ENCODE data around the gene CCR2. TPM values are rescaled to one million over a fixed set of nuclear protein-coding genes. Genes with fewer than 3 reads are reported as not detected.

The CCR2 gene
- total and polyA plus RNA-seq, 8 donors: 1.6 to 27.0 (median 2.0) TPM

DNA sequence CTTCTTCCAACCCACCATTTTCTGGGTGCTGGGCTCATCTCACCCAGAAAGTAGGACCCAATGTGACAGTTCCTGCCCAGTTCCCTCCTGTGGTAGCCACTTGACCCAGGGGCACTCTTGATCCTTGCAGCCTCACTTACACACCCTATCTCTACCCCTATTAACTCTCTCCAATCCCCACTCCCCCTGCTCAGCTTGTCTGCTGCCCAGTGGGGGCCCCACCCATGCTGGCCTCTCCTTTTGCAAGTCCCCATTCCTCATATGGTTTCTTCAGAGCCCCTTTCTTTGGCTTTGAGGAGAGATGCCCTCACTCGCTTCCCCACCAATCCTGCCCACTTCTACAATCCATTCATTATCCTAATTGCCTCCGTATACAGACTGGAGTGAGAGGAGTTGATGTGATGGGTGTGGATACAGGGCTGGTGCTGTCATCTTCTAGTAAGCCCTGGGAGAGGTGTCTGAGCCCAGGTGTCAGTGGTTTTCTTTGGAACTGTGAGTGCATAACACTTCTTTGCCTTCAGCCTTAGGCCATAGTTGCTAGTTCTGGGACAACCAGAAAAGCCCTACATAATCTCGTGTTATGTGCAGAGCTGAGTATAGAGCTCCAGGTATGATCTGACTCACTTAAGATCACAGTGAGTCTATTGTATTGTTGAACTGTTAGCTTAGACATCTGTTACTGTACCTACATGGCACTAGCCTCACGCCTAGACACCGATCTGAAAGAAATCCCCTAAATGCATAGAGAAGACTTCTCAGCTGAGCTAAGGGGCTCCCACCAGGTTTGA is 12.0 kb downstream of the CCR2 start:
- no peaks in the 10 kb centered on the region for H3K9me3 ChIP-seq
- no peak for ATAC-seq
- intact Hi-C loops (cut with DNase I): no loop called here

GRCh38 chr3:46367811-46368210 is 13.9 kb downstream of the CCR2 start:
- H3K27ac ChIP-seq: no peak overlapping the region
- no peaks in the 10 kb centered on the region for H3K36me3 ChIP-seq
- intact Hi-C loops (cut with DNase I): no loop called here
- no peaks in the 10 kb centered on the region for H3K9me3 ChIP-seq
- no peaks in the 10 kb centered on the region for H3K27me3 ChIP-seq
- DNase-seq (no peak), ATAC-seq (no peak)
- TF ChIP-seq, protein P1, sequence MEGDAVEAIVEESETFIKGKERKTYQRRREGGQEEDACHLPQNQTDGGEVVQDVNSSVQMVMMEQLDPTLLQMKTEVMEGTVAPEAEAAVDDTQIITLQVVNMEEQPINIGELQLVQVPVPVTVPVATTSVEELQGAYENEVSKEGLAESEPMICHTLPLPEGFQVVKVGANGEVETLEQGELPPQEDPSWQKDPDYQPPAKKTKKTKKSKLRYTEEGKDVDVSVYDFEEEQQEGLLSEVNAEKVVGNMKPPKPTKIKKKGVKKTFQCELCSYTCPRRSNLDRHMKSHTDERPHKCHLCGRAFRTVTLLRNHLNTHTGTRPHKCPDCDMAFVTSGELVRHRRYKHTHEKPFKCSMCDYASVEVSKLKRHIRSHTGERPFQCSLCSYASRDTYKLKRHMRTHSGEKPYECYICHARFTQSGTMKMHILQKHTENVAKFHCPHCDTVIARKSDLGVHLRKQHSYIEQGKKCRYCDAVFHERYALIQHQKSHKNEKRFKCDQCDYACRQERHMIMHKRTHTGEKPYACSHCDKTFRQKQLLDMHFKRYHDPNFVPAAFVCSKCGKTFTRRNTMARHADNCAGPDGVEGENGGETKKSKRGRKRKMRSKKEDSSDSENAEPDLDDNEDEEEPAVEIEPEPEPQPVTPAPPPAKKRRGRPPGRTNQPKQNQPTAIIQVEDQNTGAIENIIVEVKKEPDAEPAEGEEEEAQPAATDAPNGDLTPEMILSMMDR (IDR thresholded peaks at IDR 0.05): no peak
- H3K4me1 ChIP-seq: peaks cover 0 to 46% of the 10 kb centered on the region in 2 donors
- H3K4me3 ChIP-seq: no peak overlapping the region

More for the DNA sequence above, 12.0 kb downstream of the CCR2 start:
- no peak overlapping the region for H3K4me3 ChIP-seq
- no peaks in the 10 kb centered on the region for H3K27me3 ChIP-seq
- no peaks in the 10 kb centered on the region for H3K36me3 ChIP-seq
- DNase-seq: no peak
- TF ChIP-seq, protein P1 (IDR thresholded peaks at IDR 0.05): no peak
- H3K27ac ChIP-seq: no peak overlapping the region
- peaks cover 0 to 50% of the 10 kb centered on the region in 2 donors for H3K4me1 ChIP-seq

DNA sequence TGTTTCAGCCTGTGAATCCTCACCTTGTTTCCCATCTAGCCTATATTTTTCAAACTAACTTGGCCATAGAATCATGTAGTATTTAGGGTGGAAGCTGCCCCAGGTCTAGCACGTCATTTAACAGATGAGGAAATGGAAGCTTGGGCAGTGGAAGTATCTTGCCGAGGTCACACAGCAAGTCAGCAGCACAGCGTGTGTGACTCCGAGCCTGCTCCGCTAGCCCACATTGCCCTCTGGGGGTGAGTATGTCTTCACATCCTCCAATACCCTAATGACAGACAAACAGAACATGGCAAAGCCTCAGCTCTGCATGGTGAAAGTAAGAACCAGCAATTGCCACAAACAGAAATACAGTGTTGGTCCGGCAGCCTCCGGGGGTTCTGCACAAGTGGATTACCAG is 14.7 kb downstream of the CCR2 start:
- TF ChIP-seq, protein P1 (IDR thresholded peaks at IDR 0.05): peak; percentile 12 to 47
- peak; percentile 88 for ATAC-seq
- DNase-seq: peak in 3 of 4 donors; percentile 27 to 87 (median 86)
- Histone ChIP-seq H3K27ac (no peak overlapping the region), H3K36me3 (no peaks in the 10 kb centered on the region), H3K27me3 (no peaks in the 10 kb centered on the region), H3K9me3 (no peaks in the 10 kb centered on the region), H3K4me1 (peaks cover 0 to 51% of the 10 kb centered on the region in 2 donors), H3K4me3 (no peak overlapping the region)
- intact Hi-C loops (cut with DNase I): no loop called here

DNA sequence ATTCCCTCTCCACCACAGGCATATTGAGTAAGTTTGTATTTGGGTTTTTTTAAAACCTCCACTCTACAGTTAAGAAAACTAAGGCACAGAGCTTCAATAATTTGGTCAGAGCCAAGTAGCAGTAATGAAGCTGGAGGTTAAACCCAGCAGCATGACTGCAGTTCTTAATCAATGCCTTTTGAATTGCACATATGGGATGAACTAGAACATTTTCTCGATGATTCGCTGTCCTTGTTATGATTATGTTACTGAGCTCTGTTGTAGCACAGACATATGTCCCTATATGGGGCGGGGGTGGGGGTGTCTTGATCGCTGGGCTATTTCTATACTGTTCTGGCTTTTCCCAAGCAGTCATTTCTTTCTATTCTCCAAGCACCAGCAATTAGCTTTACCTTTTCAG is 15.2 kb downstream of the CCR2 start:
- H3K36me3 ChIP-seq: no peaks in the 10 kb centered on the region
- DNase-seq (no peak), ATAC-seq (no peak)
- H3K27ac ChIP-seq: no peak overlapping the region
- H3K9me3 ChIP-seq: no peaks in the 10 kb centered on the region
- peak overlapping the region in 1 of 2 donors; percentile 24 for H3K4me3 ChIP-seq
- intact Hi-C loops (cut with DNase I): no loop called here
- no peaks in the 10 kb centered on the region for H3K27me3 ChIP-seq
- peaks cover 0 to 54% of the 10 kb centered on the region in 2 donors for H3K4me1 ChIP-seq
- TF ChIP-seq, protein P1 (IDR thresholded peaks at IDR 0.05): no peak

- ATAC-seq (no peak), DNase-seq (no peak)
- intact Hi-C loops (cut with DNase I): loop anchor here in 1 of 2 donors (10.0 kb wide), 1 partner anchor 285 kb away; no protein-coding TSS in a partner anchor
- TF ChIP-seq, protein P1 (IDR thresholded peaks at IDR 0.05): no peak
- H3K27ac ChIP-seq: no peak overlapping the region
- peak overlapping the region in 1 of 2 donors; percentile 24 for H3K4me3 ChIP-seq
- H3K27me3 ChIP-seq: no peaks in the 10 kb centered on the region
- H3K4me1 ChIP-seq: peaks cover 0 to 54% of the 10 kb centered on the region in 2 donors
- no peaks in the 10 kb centered on the region for H3K9me3 ChIP-seq
- no peaks in the 10 kb centered on the region for H3K36me3 ChIP-seq
These were observed 15.8 kb downstream of the CCR2 start for GRCh38 chr3:46369675-46370132.
